GM18526 (cell line): Measurements from ENCODE around the gene ACP4.
"Not testable (repeated sequence)": the region's sequence is repeated elsewhere in the genome, so short reads cannot be mapped to it uniquely, and the experiment has no call there.

Experiments
- POLR2A ChIP-seq: IDR thresholded peaks from 3 replicates; pipeline ENCODE4 v1.6.1; 2011; ENCODE audit not compliant: insufficient read length; ENCODE audit errors: extremely low read depth

ACP4 gene

GRCh38 chr19:50790396-50790795 lies at the start of gene ACP4:
ACP4 (plus strand) TSS chr19:50790415; CDS start chr19:50790415, 0 bp downstream.
- TF ChIP-seq POLR2A = no peak

GRCh38 chr19:50741179-50741933 lies 48.9 kb upstream of the ACP4 start:
- TF ChIP-seq POLR2A = no peak

GRCh38 chr19:50743537-50743936 lies 46.7 kb upstream of the ACP4 start:
- no peak for TF ChIP-seq POLR2A

GRCh38 chr19:50745221-50745620 lies 45.0 kb upstream of the ACP4 start:
- no peak for TF ChIP-seq POLR2A

GRCh38 chr19:50749490-50749889 lies 40.7 kb upstream of the ACP4 start:
- no peak for TF ChIP-seq POLR2A

GRCh38 chr19:50750010-50750409 lies 40.2 kb upstream of the ACP4 start:
- TF ChIP-seq POLR2A = no peak

- no peak for TF ChIP-seq POLR2A
These were observed 36.3 kb upstream of the ACP4 start for GRCh38 chr19:50753879-50754278.

- no peak for TF ChIP-seq POLR2A
These were observed 30.3 kb upstream of the ACP4 start for GRCh38 chr19:50759886-50760285.

- no peak for TF ChIP-seq POLR2A
These were observed 25.8 kb upstream of the ACP4 start for GRCh38 chr19:50764409-50764808.

GRCh38 chr19:50768277-50768676 lies 21.9 kb upstream of the ACP4 start:
- TF ChIP-seq POLR2A = no peak

GRCh38 chr19:50770164-50770563 lies 20.1 kb upstream of the ACP4 start, which contains the start of gene GPR32:
GPR32 (plus strand) TSS chr19:50770464; CDS start chr19:50770601, 137 bp downstream.
- TF ChIP-seq POLR2A = not testable (repeated sequence)

- TF ChIP-seq POLR2A = no peak
These were observed 19.3 kb upstream of the ACP4 start for GRCh38 chr19:50770888-50771287.

- TF ChIP-seq POLR2A = no peak
These were observed 17.7 kb upstream of the ACP4 start for GRCh38 chr19:50772476-50772875.

- no peak for TF ChIP-seq POLR2A
These were observed 14.1 kb upstream of the ACP4 start for GRCh38 chr19:50776131-50776530.

- no peak for TF ChIP-seq POLR2A
These were observed 13.0 kb upstream of the ACP4 start for GRCh38 chr19:50777261-50777660.

- no peak for TF ChIP-seq POLR2A
These were observed 12.3 kb upstream of the ACP4 start for GRCh38 chr19:50777830-50778303.

- no peak for TF ChIP-seq POLR2A
These were observed 11.2 kb upstream of the ACP4 start for GRCh38 chr19:50778906-50779430.
